B cell (primary cell): Measurements from ENCODE around the gene HECTD3. TPM values are rescaled to one million over a fixed set of nuclear protein-coding genes. Genes with fewer than 3 reads are reported as not detected.

Experiments
- ATAC-seq: fragments of 200-7000 bp; cut with Tn5 transposase; one replicate; pipeline ENCODE4 v1.10.0; 2021; ENCODE audit warnings: low read depth, mild to moderate bottlenecking, moderate number of reproducible peaks, moderate library complexity
- CTCF ChIA-PET: fragments of 350-600 bp; sonication (Branson Sonifier 250); formaldehyde crosslinking; loops from one replicate; lab custom pipeline; 2021; ENCODE audit warnings: antibody characterized with exemption, inconsistent platforms; lab: Charles Lee
- POLR2A ChIA-PET: fragments of 350-600 bp; sonication (Branson Sonifier 250); formaldehyde crosslinking; loops from one replicate; lab custom pipeline; 2021; ENCODE audit warnings: antibody characterized with exemption; lab: Charles Lee
- DNase-seq: peaks from one replicate; pipeline ENCODE4 v3.0.0; 2013
- H2AFZ ChIP-seq: 2 replicates; pipeline ENCODE4 v1.6.1; 2012; ENCODE audit warnings: mild to moderate bottlenecking, low read depth, low read length; ENCODE audit not compliant: insufficient read depth, poor library complexity, severe bottlenecking
- H3K27ac ChIP-seq, 2 donors: 1 replicate in 1 of 2; 2 replicates in 1 of 2; pipeline ENCODE4 v1.5.1; 2012 to 2013; ENCODE audit warnings: low read length in 2 of 2, mild to moderate bottlenecking in 2 of 2, moderate library complexity in 1 of 2
- H3K27me3 ChIP-seq, 4 experiments: fragments of 200-600 bp in 1 of 4; sonication (generic) in 1 of 4; replicated peaks in 1 of 4; 1 replicate in 2 of 4; 2 replicates in 2 of 4; pipeline versions ENCODE4 v1.6.1 to v1.7.0; 2013 to 2016; ENCODE audit warnings: low read length in 3 of 4, mild to moderate bottlenecking in 2 of 4, mixed read lengths in 1 of 4, moderate library complexity in 1 of 4; ENCODE audit not compliant: insufficient read depth in 4 of 4, control insufficient read depth in 3 of 4; ENCODE audit errors: control extremely low read depth in 1 of 4
- H3K36me3 ChIP-seq, 2 experiments: replicated peaks in 1 of 2; 1 replicate in 1 of 2; 2 replicates in 1 of 2; pipeline versions ENCODE4 v1.6.1 to v1.7.1; 2013; ENCODE audit warnings: low read length in 1 of 2; ENCODE audit not compliant: insufficient read depth in 2 of 2, control insufficient read depth in 1 of 2; ENCODE audit errors: control extremely low read depth in 1 of 2, extremely low read depth in 1 of 2
- H3K4me1 ChIP-seq, 2 donors: fragments of 200-600 bp in 1 of 2; sonication (generic) in 1 of 2; 1 replicate in 1 of 2; 2 replicates in 1 of 2; pipeline versions ENCODE4 v1.5.1 to v1.6.1; 2013 to 2017; ENCODE audit warnings: low read length in 2 of 2; ENCODE audit not compliant: control insufficient read depth in 2 of 2, insufficient read depth in 2 of 2
- H3K4me2 ChIP-seq: replicated peaks from 2 replicates; pipeline ENCODE3; 2012; ENCODE audit warnings: mild to moderate bottlenecking, low read depth, low read length; ENCODE audit not compliant: poor library complexity, severe bottlenecking
- H3K4me3 ChIP-seq, 5 experiments: fragments of 200-600 bp in 1 of 5; sonication (generic) in 1 of 5; 1 replicate in 3 of 5; 2 replicates in 2 of 5; pipeline versions ENCODE4 v1.5.1 to v1.7.0; 2011 to 2016; ENCODE audit warnings: low read length in 4 of 5, mild to moderate bottlenecking in 4 of 5, low read depth in 2 of 5, control low read depth in 1 of 5, moderate library complexity in 1 of 5; ENCODE audit not compliant: insufficient read depth in 1 of 5; ENCODE audit errors: control extremely low read depth in 1 of 5, extremely low read depth in 1 of 5
- H3K79me2 ChIP-seq: fragments of 200-600 bp; sonication (generic); one replicate; pipeline ENCODE4 v1.6.0; 2016; ENCODE audit warnings: low read length; ENCODE audit not compliant: control insufficient read depth, insufficient read depth
- H3K9ac ChIP-seq: fragments of 200-600 bp; sonication (generic); 2 replicates; pipeline ENCODE4 v1.6.1; 2017; ENCODE audit warnings: mild to moderate bottlenecking, low read length, moderate library complexity
- H3K9me3 ChIP-seq, 3 donors: one replicate each; pipeline versions ENCODE4 v1.6.1 to v1.7.1; 2013; ENCODE audit warnings: low read length in 2 of 3; ENCODE audit not compliant: control insufficient read depth in 2 of 3, insufficient read depth in 1 of 3; ENCODE audit errors: control extremely low read depth in 1 of 3
- H4K20me1 ChIP-seq: 2 replicates; pipeline ENCODE4 v1.6.0; 2012; ENCODE audit warnings: mild to moderate bottlenecking, low read length; ENCODE audit not compliant: insufficient read depth, control insufficient read depth, poor library complexity, severe bottlenecking
- H3K27ac Mint-ChIP-seq: one replicate; pipeline ENCODE4 v1.8.0; 2021; ENCODE audit warnings: mixed read lengths
- H3K27me3 Mint-ChIP-seq: one replicate; pipeline ENCODE4 v1.8.0; 2021; ENCODE audit warnings: mixed read lengths
- H3K4me1 Mint-ChIP-seq: one replicate; pipeline ENCODE4 v1.8.0; 2021; ENCODE audit warnings: mixed read lengths
- H3K4me3 Mint-ChIP-seq: one replicate; pipeline ENCODE4 v1.8.0; 2021; ENCODE audit warnings: mixed read lengths
- H3K9me3 Mint-ChIP-seq: one replicate; pipeline ENCODE4 v1.8.0; 2022; ENCODE audit warnings: mixed read lengths; ENCODE audit not compliant: insufficient read depth
- EZH2 ChIP-seq: IDR thresholded peaks from 2 replicates; pipeline ENCODE4 v1.6.1; 2012; ENCODE audit warnings: borderline replicate concordance, low read depth, mild to moderate bottlenecking, moderate library complexity, low read length; ENCODE audit not compliant: insufficient read depth, poor library complexity, severe bottlenecking
- WGBS: methylation state at CpG from one replicate; pipeline ENCODE4 v1.1.5; 2013; ENCODE audit warnings: missing lambda C conversion rate; ENCODE audit not compliant: insufficient coverage; 5-methylcytosine and 5-hydroxymethylcytosine counted together
- intact Hi-C: fragments of 100-400 bp; cut with micrococcal nuclease; formaldehyde crosslinking; loops from one replicate; pipeline ENCODE4 v1.10.0; 2022
- polyA plus RNA-seq: library from polyadenylated mRNA; depleted of rRNA; stranded (reverse); fragments of >200 nt; gene quantifications from 2 replicates; pipeline ENCODE4 v1.2.3, GENCODE V29; 2012
- total RNA-seq, 2 donors: library from RNA; stranded (reverse); fragments of 120-200 nt in 1 of 2; gene quantifications; 1 replicate in 1 of 2; 2 replicates in 1 of 2; pipeline versions ENCODE4 v1.2.3 to v1.2.4, GENCODE V29; 2013 to 2022
- TF ChIP-seq, protein P1 (sequence below): fragments of 200-600 bp; IDR thresholded peaks from one replicate; pipeline ENCODE4 v1.8.0; 2022; ENCODE audit warnings: antibody characterized with exemption, mild to moderate bottlenecking

Gene HECTD3
- total and polyA plus RNA-seq, 2 donors (not counting 1 experiment from before 2014, with no cell fraction given) = 44.5 to 66.8 TPM

DNA sequence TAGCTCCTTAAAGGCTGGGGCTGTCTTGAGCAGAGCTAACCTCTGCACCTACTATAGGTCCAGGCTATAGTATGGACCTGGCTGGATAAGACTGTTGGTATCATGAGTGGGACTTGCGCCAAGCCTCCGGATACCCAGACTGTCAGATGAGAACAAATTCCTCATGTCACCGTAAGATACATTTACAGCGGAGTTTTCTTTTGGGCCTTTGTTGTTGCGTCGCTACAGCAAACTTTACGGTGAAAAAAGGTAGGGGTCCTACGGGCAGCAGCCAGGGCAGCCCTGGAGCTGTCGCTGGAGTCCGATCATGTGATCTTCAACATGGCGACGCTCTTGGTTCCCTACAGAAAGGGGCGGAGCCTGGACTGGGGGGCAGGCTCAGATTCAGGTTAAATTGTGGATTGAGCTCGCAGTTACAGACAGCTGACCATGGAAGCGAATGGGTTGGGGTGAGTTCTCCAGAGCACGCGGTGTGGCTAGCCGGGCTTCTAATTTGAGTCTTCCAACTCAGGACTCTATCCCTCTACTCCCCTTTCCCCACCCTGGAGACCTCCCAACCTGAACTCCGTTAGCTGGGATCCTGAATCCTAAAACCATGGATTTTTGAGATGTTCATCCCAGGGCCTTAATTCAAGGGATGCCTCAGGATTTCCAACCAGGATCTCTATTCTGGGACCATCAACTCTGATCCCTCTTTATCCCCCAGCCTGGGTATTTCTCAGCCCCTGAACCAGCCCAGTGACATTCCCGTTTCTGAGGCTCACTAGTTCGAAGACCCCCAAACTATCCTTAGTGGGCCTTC lies 914 bp upstream of the HECTD3 start, which contains the start of gene UROD:
Gene UROD (plus strand): TSS at position 418 of the 802 bp plus-strand sequence. CDS start 12 bp downstream, at position 430.
- peak within 1 kb of the TSS; percentile 85 for H3K9ac ChIP-seq
- 0% methylated on average over 19 of the region's 21 CpGs for WGBS
- ChIA-PET CTCF (interaction anchor here (0.6 to 11.9 kb wide), 27 partner anchors 24 to 558 kb away, joined by 3 to 388 read pairs (median 6); partner anchors contain the start of genes CCDC163, EIF2B3, MMACHC and MUTYH), POLR2A (interaction anchor here (0.6 to 4.9 kb wide), 16 partner anchors 26 to 528 kb away, joined by 3 to 59 read pairs (median 6); partner anchors contain the start of genes BEST4, EIF2B3, MUTYH and PLK3)
- peaks cover 41% of the 10 kb centered on the region for H3K79me2 ChIP-seq
- Mint-ChIP-seq H3K4me1 (peaks cover 43% of the 10 kb centered on the region), H3K27ac (peak within 1 kb of the TSS; percentile 89), H3K27me3 (no peaks in the 10 kb centered on the region), H3K9me3 (no peaks in the 10 kb centered on the region), H3K4me3 (peak within 1 kb of the TSS; percentile 91)
- H3K27ac ChIP-seq = peak within 1 kb of the TSS; percentile 66 to 79
- H3K27me3 ChIP-seq = no peaks in the 10 kb centered on the region
- H3K4me2 ChIP-seq = peak within 1 kb of the TSS; percentile 99
- peaks cover 2 to 44% of the 10 kb centered on the region in 2 experiments for H3K36me3 ChIP-seq
- H3K4me1 ChIP-seq = peaks cover 31 to 42% of the 10 kb centered on the region in 2 donors
- H4K20me1 ChIP-seq = peaks cover 14% of the 10 kb centered on the region
- no peaks in the 10 kb centered on the region for H3K9me3 ChIP-seq
- intact Hi-C loops = loop anchor here (1.0 to 5.0 kb wide), 11 partner anchors 26 to 380 kb away; partner anchors contain the start of genes EIF2B3, KIF2C, MUTYH and PLK3
- TF ChIP-seq, protein P1, sequence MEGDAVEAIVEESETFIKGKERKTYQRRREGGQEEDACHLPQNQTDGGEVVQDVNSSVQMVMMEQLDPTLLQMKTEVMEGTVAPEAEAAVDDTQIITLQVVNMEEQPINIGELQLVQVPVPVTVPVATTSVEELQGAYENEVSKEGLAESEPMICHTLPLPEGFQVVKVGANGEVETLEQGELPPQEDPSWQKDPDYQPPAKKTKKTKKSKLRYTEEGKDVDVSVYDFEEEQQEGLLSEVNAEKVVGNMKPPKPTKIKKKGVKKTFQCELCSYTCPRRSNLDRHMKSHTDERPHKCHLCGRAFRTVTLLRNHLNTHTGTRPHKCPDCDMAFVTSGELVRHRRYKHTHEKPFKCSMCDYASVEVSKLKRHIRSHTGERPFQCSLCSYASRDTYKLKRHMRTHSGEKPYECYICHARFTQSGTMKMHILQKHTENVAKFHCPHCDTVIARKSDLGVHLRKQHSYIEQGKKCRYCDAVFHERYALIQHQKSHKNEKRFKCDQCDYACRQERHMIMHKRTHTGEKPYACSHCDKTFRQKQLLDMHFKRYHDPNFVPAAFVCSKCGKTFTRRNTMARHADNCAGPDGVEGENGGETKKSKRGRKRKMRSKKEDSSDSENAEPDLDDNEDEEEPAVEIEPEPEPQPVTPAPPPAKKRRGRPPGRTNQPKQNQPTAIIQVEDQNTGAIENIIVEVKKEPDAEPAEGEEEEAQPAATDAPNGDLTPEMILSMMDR = no peak
- no peak for TF ChIP-seq EZH2
- peak within 1 kb of the TSS; percentile 59 to 89 (median 78) for H3K4me3 ChIP-seq
- H2AFZ ChIP-seq = peak within 1 kb of the TSS; percentile 86
- peak; percentile 94 for DNase-seq
- ATAC-seq = peak; percentile 83
